Left lung (tissue), 10 donors: Measurements from ENCODE around the gene ADCY2. TPM values are rescaled to one million over a fixed set of nuclear protein-coding genes. Genes with fewer than 3 reads are reported as not detected.
"Not testable (repeated sequence)": the region's sequence is repeated elsewhere in the genome, so short reads cannot be mapped to it uniquely, and the experiment has no call there.

Experiments used
- ATAC-seq: fragments of 200-7000 bp; cut with Tn5 transposase; one replicate; pipeline ENCODE4 v1.9.1; 2020; ENCODE audit warnings: moderate library complexity
- DNase-seq, 4 donors: peaks; one replicate each; pipeline ENCODE4 v3.0.0-alpha.2; 2013 to 2020
- H3K27ac ChIP-seq, 2 donors: fragments of 200-600 bp; sonication (generic) in 1 of 2; one replicate each; pipeline versions ENCODE4 v1.5.0 to v1.8.0; 2020 to 2021
- H3K27me3 ChIP-seq, 2 donors: fragments of 200-600 bp; sonication (generic) in 1 of 2; one replicate each; pipeline versions ENCODE4 v1.5.0 to v1.8.0; 2020 to 2021
- H3K36me3 ChIP-seq, 2 donors: fragments of 200-600 bp; sonication (generic) in 1 of 2; one replicate each; pipeline versions ENCODE4 v1.5.0 to v1.8.0; 2020 to 2021
- H3K4me1 ChIP-seq, 2 donors: fragments of 200-600 bp; one replicate each; pipeline ENCODE4 v1.8.0; 2021
- H3K4me3 ChIP-seq, 2 donors: fragments of 200-600 bp; sonication (generic) in 1 of 2; one replicate each; pipeline versions ENCODE4 v1.5.0 to v1.8.0; 2020 to 2021; ENCODE audit warnings: mild to moderate bottlenecking in 1 of 2
- H3K9me3 ChIP-seq, 2 donors: fragments of 200-600 bp; sonication (generic) in 1 of 2; one replicate each; pipeline versions ENCODE4 v1.5.0 to v1.8.0; 2020 to 2021
- intact Hi-C, 2 donors: fragments of 100-400 bp; cut with DNase I; formaldehyde crosslinking; loops; one replicate each; pipeline versions ENCODE4 v1.11.2 to v1.14.2; 2022
- polyA plus RNA-seq, 6 donors: library from polyadenylated mRNA; unstranded; fragments of 120-200 nt; gene quantifications; one replicate each; pipeline ENCODE4 v1.2.1, GENCODE V29; 2013; ENCODE audit not compliant: insufficient read length in 6 of 6
- total RNA-seq, 2 donors: library from RNA; stranded (reverse); fragmentation: NEBNext Ultra II Directional; extraction: Animal tissue kit (Norgen Biotek cat#: 25700); gene quantifications; one replicate each; pipeline ENCODE4 v1.2.1, GENCODE V29; 2021
- TF ChIP-seq, protein P1 (sequence below), 2 donors: fragments of 200-600 bp; sonication (generic) in 1 of 2; IDR thresholded peaks; one replicate each; pipeline versions ENCODE4 v1.5.0 to v1.8.0; 2021; ENCODE audit warnings: antibody characterized with exemption in 2 of 2
- donor health status: DM: no; HTN: yes; CAD: no.
- donor health status: DM: no; HTN: no; CAD: no.

Gene ADCY2
- total and polyA plus RNA-seq, 8 donors, result 0.34 to 14.0 (median 9.6) TPM

DNA sequence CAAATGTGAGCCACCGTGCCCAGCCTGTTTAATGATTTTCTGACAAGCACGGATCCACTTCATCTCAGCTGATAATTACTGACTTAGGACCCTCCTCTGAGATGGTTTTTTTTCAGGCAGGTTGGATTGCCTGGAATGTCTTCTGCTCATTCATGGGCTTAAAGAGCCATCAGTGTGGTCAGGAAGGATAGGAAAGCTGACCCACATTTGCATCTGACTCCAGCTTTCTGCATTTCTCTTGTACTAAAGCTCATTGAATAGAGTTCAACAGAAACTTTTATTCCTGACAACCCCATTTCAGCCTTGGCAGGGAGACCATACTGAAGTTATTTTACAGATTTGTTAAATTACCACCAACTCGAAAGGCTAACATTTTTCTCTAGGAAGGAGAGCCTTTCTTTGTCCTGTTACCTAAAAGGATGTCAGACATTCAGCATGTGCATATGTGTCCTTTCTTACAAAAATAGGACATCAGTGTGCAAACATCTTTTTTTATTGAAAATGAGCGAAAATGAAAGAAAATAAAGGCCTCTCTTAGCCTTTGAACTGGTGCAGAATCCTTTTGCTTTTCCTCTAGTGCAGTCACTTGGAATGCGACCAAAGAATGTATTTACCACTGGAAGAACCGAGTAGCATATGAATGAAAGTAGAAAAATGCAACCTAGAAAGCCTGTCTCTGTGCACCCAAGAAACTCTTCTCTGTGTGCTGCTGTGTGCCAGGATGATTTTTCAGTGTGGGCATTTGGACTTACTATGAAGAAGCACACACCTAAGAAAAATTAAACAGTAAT is 26.6 kb downstream of the ADCY2 start:
- DNase-seq (no peak), ATAC-seq (no peak)
- intact Hi-C loops, result no loop called here
- Histone ChIP-seq H3K36me3 (no peaks in the 10 kb centered on the region), H3K9me3 (no peaks in the 10 kb centered on the region), H3K4me1 (no peaks in the 10 kb centered on the region), H3K27me3 (peaks cover 0 to 18% of the 10 kb centered on the region in 2 donors), H3K4me3 (no peak overlapping the region), H3K27ac (no peak overlapping the region)
- TF ChIP-seq, protein P1, sequence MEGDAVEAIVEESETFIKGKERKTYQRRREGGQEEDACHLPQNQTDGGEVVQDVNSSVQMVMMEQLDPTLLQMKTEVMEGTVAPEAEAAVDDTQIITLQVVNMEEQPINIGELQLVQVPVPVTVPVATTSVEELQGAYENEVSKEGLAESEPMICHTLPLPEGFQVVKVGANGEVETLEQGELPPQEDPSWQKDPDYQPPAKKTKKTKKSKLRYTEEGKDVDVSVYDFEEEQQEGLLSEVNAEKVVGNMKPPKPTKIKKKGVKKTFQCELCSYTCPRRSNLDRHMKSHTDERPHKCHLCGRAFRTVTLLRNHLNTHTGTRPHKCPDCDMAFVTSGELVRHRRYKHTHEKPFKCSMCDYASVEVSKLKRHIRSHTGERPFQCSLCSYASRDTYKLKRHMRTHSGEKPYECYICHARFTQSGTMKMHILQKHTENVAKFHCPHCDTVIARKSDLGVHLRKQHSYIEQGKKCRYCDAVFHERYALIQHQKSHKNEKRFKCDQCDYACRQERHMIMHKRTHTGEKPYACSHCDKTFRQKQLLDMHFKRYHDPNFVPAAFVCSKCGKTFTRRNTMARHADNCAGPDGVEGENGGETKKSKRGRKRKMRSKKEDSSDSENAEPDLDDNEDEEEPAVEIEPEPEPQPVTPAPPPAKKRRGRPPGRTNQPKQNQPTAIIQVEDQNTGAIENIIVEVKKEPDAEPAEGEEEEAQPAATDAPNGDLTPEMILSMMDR (IDR thresholded peaks at IDR 0.05), result no peak

DNA sequence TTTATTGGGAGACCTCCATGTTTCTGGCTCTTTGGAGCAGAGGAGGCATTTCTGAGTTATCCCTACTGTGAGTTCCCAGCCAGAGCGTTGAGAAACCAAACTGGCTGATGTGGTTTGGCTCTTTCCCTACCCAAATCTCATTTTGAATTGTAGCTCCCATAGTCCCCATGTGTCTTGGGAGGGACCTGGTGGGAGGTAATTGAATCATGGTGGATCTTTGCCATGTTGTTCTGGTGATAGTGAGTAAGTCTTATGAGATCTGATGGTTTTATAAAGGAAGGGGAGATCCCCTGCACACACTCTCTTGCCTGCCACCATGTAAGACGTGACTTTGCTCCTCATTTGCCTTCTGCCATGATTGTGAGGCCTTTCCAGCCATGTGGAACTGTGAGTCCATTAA is 27.3 kb downstream of the ADCY2 start:
- ATAC-seq, H3K4me1 ChIP-seq, DNase-seq, H3K36me3 ChIP-seq, intact Hi-C loops, H3K9me3 ChIP-seq, H3K4me3 ChIP-seq, H3K27ac ChIP-seq: not testable (repeated sequence)
- H3K27me3 ChIP-seq, result peaks cover 0 to 18% of the 10 kb centered on the region in 2 donors

DNA sequence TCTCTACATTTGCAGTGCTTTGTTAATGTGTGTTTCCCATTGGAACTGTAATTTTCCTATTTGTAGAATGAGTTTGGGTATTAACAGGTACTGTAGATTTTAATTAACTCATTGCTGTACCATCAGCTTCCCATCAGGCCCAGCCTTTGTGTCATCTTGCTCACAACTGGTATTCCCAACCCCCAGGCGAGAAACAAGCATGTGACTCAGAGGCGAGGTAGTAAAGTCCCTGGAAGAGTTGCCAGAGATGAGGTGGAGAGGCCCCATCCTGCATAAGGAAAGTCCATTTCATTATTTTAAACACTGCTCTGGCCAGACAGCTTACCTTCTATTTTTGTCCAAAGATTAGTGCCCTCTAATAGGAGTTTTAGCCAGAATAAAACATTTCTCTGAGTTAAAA is 29.9 kb downstream of the ADCY2 start:
- Histone ChIP-seq H3K9me3 (no peaks in the 10 kb centered on the region), H3K4me1 (no peaks in the 10 kb centered on the region), H3K36me3 (no peaks in the 10 kb centered on the region), H3K4me3 (no peak overlapping the region), H3K27ac (no peak overlapping the region), H3K27me3 (peaks cover 0 to 5% of the 10 kb centered on the region in 2 donors)
- intact Hi-C loops, result no loop called here
- no peak for DNase-seq
- ATAC-seq, result no peak
- TF ChIP-seq, protein P1 (IDR thresholded peaks at IDR 0.05), result no peak

DNA sequence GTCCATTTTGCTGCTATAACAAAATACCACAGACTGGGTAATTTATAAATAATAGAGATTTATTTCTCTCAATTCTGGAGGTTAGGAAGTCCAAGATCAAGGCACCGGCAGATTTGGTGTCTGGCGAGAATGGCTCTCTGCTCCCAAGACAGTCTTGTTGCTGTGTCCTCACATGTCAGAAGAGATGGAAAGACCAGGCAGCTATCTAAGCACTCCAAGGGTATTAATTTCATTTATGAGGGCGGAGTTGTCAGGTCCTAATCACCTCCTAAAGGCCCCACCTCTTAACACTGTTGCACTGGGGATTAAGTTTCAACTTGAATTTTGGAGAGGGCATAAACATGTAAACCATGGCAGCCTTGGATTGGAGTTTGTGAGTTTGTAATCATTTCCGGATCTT is 30.3 kb downstream of the ADCY2 start:
- no peak overlapping the region for H3K4me3 ChIP-seq
- no peaks in the 10 kb centered on the region for H3K36me3 ChIP-seq
- TF ChIP-seq, protein P1 (IDR thresholded peaks at IDR 0.05), result no peak
- DNase-seq (no peak), ATAC-seq (no peak)
- no peak overlapping the region for H3K27ac ChIP-seq
- H3K9me3 ChIP-seq, result no peaks in the 10 kb centered on the region
- intact Hi-C loops, result no loop called here
- H3K27me3 ChIP-seq, result peaks cover 0 to under 1% of the 10 kb centered on the region in 2 donors
- no peaks in the 10 kb centered on the region for H3K4me1 ChIP-seq

DNA sequence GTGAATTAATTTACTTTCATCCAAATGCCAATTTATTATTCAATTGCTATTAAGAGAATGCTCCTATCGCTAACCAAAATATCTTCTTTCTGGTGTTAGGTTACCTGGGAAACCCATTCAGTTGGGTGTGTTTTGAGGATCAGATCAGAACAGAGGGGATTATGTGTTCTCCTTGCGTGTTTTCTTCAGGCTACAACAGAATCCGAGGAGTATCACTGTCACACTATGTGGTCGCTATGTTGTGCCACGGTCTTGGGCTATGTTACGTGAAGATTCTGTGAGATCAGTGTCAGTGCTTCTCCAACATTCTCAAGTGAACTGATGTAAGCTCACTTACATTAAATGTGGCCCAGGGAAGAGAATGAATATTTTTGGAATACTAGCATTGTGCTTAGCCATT is 39.0 kb downstream of the ADCY2 start:
- intact Hi-C loops, result no loop called here
- Histone ChIP-seq H3K27ac (no peak overlapping the region), H3K9me3 (peaks cover 0 to 5% of the 10 kb centered on the region in 2 donors), H3K27me3 (no peaks in the 10 kb centered on the region), H3K4me1 (no peaks in the 10 kb centered on the region), H3K4me3 (no peak overlapping the region), H3K36me3 (no peaks in the 10 kb centered on the region)
- DNase-seq (no peak), ATAC-seq (no peak)
- TF ChIP-seq, protein P1 (IDR thresholded peaks at IDR 0.05), result no peak

DNA sequence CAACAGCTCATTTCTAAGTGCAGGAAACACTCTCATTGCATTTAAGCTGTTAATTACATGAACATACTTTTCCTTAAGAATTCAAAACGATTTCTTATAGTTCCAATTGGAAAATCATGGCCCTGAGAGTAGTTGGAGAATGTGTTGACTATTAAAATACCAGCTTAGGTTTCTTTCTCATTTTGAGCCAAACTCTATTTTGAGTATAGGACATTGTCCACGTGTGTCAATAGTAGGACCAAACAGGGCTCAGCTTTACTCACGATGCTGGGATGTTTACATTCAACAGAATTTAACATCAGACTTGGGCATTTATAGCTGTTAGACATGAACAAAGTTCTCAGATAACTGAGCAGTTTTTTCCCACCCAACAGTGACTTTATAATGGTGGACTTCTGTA is 39.6 kb downstream of the ADCY2 start:
- intact Hi-C loops, result no loop called here
- Histone ChIP-seq H3K27ac (no peak overlapping the region), H3K36me3 (no peaks in the 10 kb centered on the region), H3K4me3 (no peak overlapping the region), H3K4me1 (no peaks in the 10 kb centered on the region), H3K27me3 (no peaks in the 10 kb centered on the region), H3K9me3 (peaks cover 0 to 5% of the 10 kb centered on the region in 2 donors)
- TF ChIP-seq, protein P1 (IDR thresholded peaks at IDR 0.05), result no peak
- no peak for ATAC-seq
- no peak for DNase-seq
